Breast epithelium (tissue), 4 donors: ENCODE data around the gene UGT1A10. TPM values are rescaled to one million over a fixed set of nuclear protein-coding genes. Genes with fewer than 3 reads are reported as not detected.
"Not testable (repeated sequence)": the region's sequence is repeated elsewhere in the genome, so short reads cannot be mapped to it uniquely, and the experiment has no call there.

ENCODE experiments used
- DNase-seq, 2 donors: peaks; one replicate each; pipeline ENCODE4 v3.0.0-alpha.2; 2019; ENCODE audit warnings: low spot score in 2 of 2
- H3K27ac ChIP-seq, 2 donors: fragments of 200-600 bp; sonication (generic) in 1 of 2; one replicate each; pipeline ENCODE4 v1.5.1; 2016 to 2019; ENCODE audit warnings: mild to moderate bottlenecking in 1 of 2
- H3K27me3 ChIP-seq, 2 donors: fragments of 200-600 bp; sonication (generic) in 1 of 2; one replicate each; pipeline versions ENCODE4 v1.5.1 to v1.6.0; 2017 to 2019; ENCODE audit warnings: control low read depth in 1 of 2, mild to moderate bottlenecking in 1 of 2
- H3K36me3 ChIP-seq: fragments of 200-600 bp; one replicate; pipeline ENCODE4 v1.5.1; 2019
- H3K4me1 ChIP-seq, 2 donors: fragments of 200-600 bp; sonication (generic); one replicate each; pipeline ENCODE4 v1.5.1; 2016 to 2019; ENCODE audit warnings: control low read depth in 1 of 2
- H3K4me3 ChIP-seq, 3 donors: fragments of 200-600 bp; sonication (generic); 1 replicate in 2 of 3; 2 replicates in 1 of 3; pipeline ENCODE4 v1.5.1; 2016 to 2019; ENCODE audit warnings: mild to moderate bottlenecking in 3 of 3, moderate library complexity in 2 of 3
- H3K9me3 ChIP-seq, 2 donors: fragments of 200-600 bp; sonication (generic) in 1 of 2; one replicate each; pipeline ENCODE4 v1.5.1; 2016 to 2019; ENCODE audit warnings: control low read depth in 1 of 2
- CTCF ChIP-seq, 3 donors: fragments of 450-650 bp; IDR thresholded peaks; one replicate each; pipeline ENCODE4 v1.5.1; 2016 to 2017; ENCODE audit warnings: antibody characterized with exemption in 3 of 3, mild to moderate bottlenecking in 3 of 3, moderate library complexity in 3 of 3
- POLR2A ChIP-seq: fragments of 450-650 bp; IDR thresholded peaks from one replicate; pipeline ENCODE4 v1.6.1; 2016; ENCODE audit warnings: antibody characterized with exemption, mild to moderate bottlenecking, moderate library complexity
- POLR2AphosphoS5 ChIP-seq, 3 donors: sonication (generic); formaldehyde crosslinking; IDR thresholded peaks; one replicate each; pipeline ENCODE4 v1.6.1; 2017; ENCODE audit warnings: antibody characterized with exemption in 3 of 3
- intact Hi-C: fragments of 100-400 bp; cut with DNase I; formaldehyde crosslinking; loops from one replicate; pipeline ENCODE4 v1.15.1; 2023; ENCODE audit warnings: low total_unique reads
- total RNA-seq, 3 donors: library from RNA; depleted of rRNA; stranded (reverse); fragments of >200 nt; gene quantifications; one replicate each; pipeline ENCODE4 v1.1.0, GENCODE V29; 2016

The UGT1A10 gene
- total RNA-seq, 3 donors from 2014 or later, result not detected

- no peak for DNase-seq
- H3K4me1 ChIP-seq, result no peaks in the 10 kb centered on the region
- H3K27me3 ChIP-seq, result no peaks in the 10 kb centered on the region
- no peaks in the 10 kb centered on the region for H3K36me3 ChIP-seq
- no peak for TF ChIP-seq CTCF (IDR thresholded peaks at IDR 0.05)
- no peak for TF ChIP-seq POLR2A
- no peak for TF ChIP-seq POLR2AphosphoS5 (IDR thresholded peaks at IDR 0.05)
- H3K9me3 ChIP-seq, result peaks cover 0 to 2% of the 10 kb centered on the region in 2 donors
- intact Hi-C loops, result no loop called here
- no peak overlapping the region for H3K27ac ChIP-seq
- H3K4me3 ChIP-seq, result no peak overlapping the region
These were observed 109.0 kb downstream of the UGT1A10 start for GRCh38 chr2:233745073-233745755.

DNA sequence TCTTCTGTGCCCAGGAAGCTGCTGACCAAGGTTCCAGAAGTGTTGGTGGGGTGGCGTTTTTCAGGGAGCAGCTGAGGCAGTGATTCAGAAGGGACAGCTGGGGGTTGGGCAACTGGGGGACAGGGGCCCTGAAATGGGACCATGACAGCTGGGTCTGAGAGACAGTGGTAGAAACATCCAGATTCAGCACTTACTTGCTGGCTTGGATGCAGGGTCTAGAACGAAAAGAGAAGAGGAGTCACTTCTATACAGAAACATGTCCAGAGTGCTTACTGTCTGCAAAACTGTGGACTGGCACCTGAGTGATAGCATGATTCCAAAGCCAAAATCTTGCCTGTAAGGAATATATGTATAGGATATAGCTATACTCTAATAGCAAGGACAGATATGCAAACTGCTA is 109.6 kb downstream of the UGT1A10 start:
- H3K27me3 ChIP-seq, H3K27ac ChIP-seq, intact Hi-C loops, H3K9me3 ChIP-seq, H3K4me3 ChIP-seq, H3K4me1 ChIP-seq, DNase-seq, H3K36me3 ChIP-seq: not testable (repeated sequence)

DNA sequence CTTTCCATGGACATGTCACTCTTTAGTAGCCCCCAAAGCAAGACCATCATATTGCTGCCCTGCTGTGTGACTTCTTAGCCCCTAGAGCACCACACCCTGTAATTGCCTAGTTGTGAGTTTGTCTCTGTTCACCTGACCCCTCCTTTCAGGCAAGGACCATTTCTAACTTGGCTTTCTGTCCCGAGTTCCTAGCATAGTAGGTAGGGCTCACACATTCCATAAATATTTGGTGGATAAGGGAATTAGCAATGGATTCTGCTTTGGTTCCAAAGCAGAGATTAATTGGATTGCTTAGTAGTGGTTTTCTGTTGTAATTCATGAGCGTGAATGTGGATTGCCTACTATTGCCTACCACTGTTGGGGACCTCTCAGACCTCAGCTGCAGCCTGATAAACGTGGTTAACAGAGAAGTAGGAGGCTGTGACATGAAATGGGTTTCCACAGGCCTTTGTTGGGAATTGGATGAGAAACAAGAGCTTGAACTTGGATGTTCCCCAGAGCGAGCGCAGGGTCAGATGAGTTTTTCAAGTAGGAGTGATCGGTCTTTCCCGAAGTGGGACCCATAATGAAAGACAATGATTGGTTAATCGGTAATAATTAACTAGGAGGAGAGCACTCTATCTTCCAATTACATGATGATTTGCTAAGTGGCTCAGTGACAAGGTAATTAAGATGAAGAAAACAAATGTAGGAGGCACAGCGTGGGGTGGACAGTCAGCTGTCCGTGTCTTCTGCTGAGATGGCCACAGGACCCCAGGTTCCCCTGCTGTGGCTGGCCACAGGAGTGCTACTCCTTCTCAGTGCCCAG is 110.4 kb downstream of the UGT1A10 start:
- intact Hi-C loops, result no loop called here
- Histone ChIP-seq H3K9me3 (peaks cover 9 to 17% of the 10 kb centered on the region in 2 donors), H3K4me1 (no peaks in the 10 kb centered on the region), H3K36me3 (no peaks in the 10 kb centered on the region), H3K4me3 (no peak overlapping the region), H3K27me3 (no peaks in the 10 kb centered on the region), H3K27ac (no peak overlapping the region)
- no peak for DNase-seq
- no peak for TF ChIP-seq POLR2A
- no peak for TF ChIP-seq POLR2AphosphoS5 (IDR thresholded peaks at IDR 0.05)
- no peak for TF ChIP-seq CTCF (IDR thresholded peaks at IDR 0.05)

DNA sequence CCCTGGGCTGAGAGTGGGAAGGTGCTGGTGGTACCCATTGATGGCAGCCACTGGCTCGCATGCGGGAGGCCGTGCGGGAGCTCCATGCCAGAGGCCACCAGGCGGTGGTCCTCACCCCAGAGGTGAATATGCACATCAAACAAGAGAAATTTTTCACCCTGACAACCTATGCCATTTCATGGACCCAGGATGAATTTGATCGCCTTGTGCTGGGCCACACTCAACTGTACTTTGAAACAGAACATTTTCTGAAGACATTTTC is 111.0 kb downstream of the UGT1A10 start:
- H3K4me1 ChIP-seq, result no peaks in the 10 kb centered on the region
- no peak for DNase-seq
- H3K27ac ChIP-seq, result no peak overlapping the region
- H3K36me3 ChIP-seq, result no peaks in the 10 kb centered on the region
- H3K9me3 ChIP-seq, result peaks cover 9 to 17% of the 10 kb centered on the region in 2 donors
- intact Hi-C loops, result no loop called here
- TF ChIP-seq CTCF (IDR thresholded peaks at IDR 0.05) (no peak), POLR2A (no peak), POLR2AphosphoS5 (IDR thresholded peaks at IDR 0.05) (no peak)
- H3K4me3 ChIP-seq, result no peak overlapping the region
- no peaks in the 10 kb centered on the region for H3K27me3 ChIP-seq

GRCh38 chr2:233750689-233751088 is 114.4 kb downstream of the UGT1A10 start:
- H3K27ac ChIP-seq, DNase-seq, H3K36me3 ChIP-seq, H3K27me3 ChIP-seq, H3K4me1 ChIP-seq, H3K4me3 ChIP-seq, intact Hi-C loops: not testable (repeated sequence)
- H3K9me3 ChIP-seq, result peaks cover 9 to 17% of the 10 kb centered on the region in 2 donors

DNA sequence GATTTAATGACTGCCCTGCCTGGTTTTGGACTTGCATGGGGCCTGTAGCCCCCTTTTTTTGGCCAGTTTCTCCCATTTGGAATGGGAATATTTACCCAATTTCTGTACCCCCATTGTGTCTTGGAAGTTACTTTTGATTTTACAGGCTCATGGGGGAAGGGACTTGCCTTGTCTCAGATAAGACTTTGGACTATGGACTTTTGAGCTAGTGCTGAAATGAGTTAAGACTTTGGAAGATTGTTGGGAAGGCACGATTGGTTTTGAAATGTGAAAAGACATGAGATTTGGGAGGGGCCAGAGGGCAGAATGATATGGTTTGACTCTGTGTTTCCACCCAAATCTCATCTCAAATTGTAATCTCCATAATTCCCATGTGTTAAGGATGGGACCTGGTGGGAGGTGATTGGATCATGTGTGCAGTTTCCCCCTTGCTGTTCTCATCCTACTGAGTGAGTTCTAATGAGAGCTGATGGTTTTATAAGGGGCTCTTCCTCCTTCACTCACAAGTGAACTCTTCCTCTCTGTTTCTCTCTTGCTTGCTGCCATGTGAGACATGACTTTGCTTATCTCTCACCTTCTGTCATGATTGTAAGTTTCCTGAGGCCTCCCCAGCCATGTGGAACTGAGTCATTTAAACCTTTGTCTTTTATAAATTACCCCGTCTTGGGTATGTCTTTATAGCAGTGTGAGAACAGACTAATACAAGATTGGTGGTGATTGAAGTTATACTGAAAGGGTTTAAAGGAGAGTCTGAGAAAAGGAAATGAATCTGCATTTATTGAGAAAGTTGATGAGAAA is 115.2 kb downstream of the UGT1A10 start:
- H3K4me3 ChIP-seq, DNase-seq, H3K4me1 ChIP-seq, H3K27me3 ChIP-seq, H3K27ac ChIP-seq, H3K36me3 ChIP-seq, intact Hi-C loops: not testable (repeated sequence)
- H3K9me3 ChIP-seq, result peaks cover 9 to 17% of the 10 kb centered on the region in 2 donors
